ENCODE data around the gene SNAPC4. TPM values are rescaled to one million over a fixed set of nuclear protein-coding genes. Genes with fewer than 3 reads are reported as not detected.

The SNAPC4 gene
- total and polyA plus RNA-seq, 4 donors = 1.6 to 13.9 (median 7.3) TPM

- H3K4me3 ChIP-seq (ENCODE audit: low read length in 2 of 2) = no peak overlapping the region
- H3K27ac ChIP-seq (ENCODE audit: low read depth in 1 of 2, low read length in 2 of 2) = no peak overlapping the region
- intact Hi-C loops (cut with DNase I) = no loop called here
- DNase-seq (no peak), ATAC-seq (ENCODE audit: low FRiP score) (no peak)
- H3K4me1 ChIP-seq (ENCODE audit: control insufficient read depth in 1 of 2, insufficient read depth in 2 of 2, low read length in 2 of 2) = no peaks in the 10 kb centered on the region
- H3K9me3 ChIP-seq (ENCODE audit: control insufficient read depth, low read length) = no peaks in the 10 kb centered on the region
- 77 to 78% methylated on average over 17 of the region's 17 CpGs for WGBS, 2 donors
- no peaks in the 10 kb centered on the region for H3K27me3 ChIP-seq (ENCODE audit: control insufficient read depth in 1 of 2, insufficient read depth in 2 of 2, low read length in 1 of 2)
- H3K36me3 ChIP-seq (ENCODE audit: control insufficient read depth in 1 of 2, insufficient read depth in 2 of 2, low read length in 1 of 2) = peaks cover 0 to 6% of the 10 kb centered on the region in 2 donors
Measured at GRCh38 chr9:136441681-136442245, 41.8 kb upstream of the SNAPC4 start.

- no peak overlapping the region for H3K27ac ChIP-seq (ENCODE audit: low read depth in 1 of 2, low read length in 2 of 2)
- DNase-seq = no peak
Measured at GRCh38 chr9:136441191-136441680, 41.3 kb upstream of the SNAPC4 start.

GRCh38 chr9:136439481-136440408 lies 39.8 kb upstream of the SNAPC4 start, which contains the start of gene INPP5E:
Gene INPP5E (minus strand): TSS chr9:136439845. CDS start chr9:136439419, 426 bp downstream.
- H3K36me3 ChIP-seq (ENCODE audit: control insufficient read depth in 1 of 2, insufficient read depth in 2 of 2, low read length in 1 of 2) = peaks cover 0 to 4% of the 10 kb centered on the region in 2 donors
- 5 to 6% methylated on average over 79 to 90 of the region's 90 CpGs for WGBS, 2 donors
- intact Hi-C loops (cut with DNase I) = no loop called here
- no peak within 1 kb of the TSS for H3K27ac ChIP-seq (ENCODE audit: low read depth in 1 of 2, low read length in 2 of 2)
- DNase-seq = peak; percentile 77 to 92
- peak; percentile 91 for ATAC-seq (ENCODE audit: low FRiP score)
- H3K27me3 ChIP-seq (ENCODE audit: control insufficient read depth in 1 of 2, insufficient read depth in 2 of 2, low read length in 1 of 2) = no peaks in the 10 kb centered on the region
- no peaks in the 10 kb centered on the region for H3K4me1 ChIP-seq (ENCODE audit: control insufficient read depth in 1 of 2, insufficient read depth in 2 of 2, low read length in 2 of 2)
- H3K9me3 ChIP-seq (ENCODE audit: control insufficient read depth, low read length) = no peaks in the 10 kb centered on the region
- H3K4me3 ChIP-seq (ENCODE audit: low read length in 2 of 2) = peak within 1 kb of the TSS; percentile 83 to 93

More at GRCh38 chr9:136441191-136441680, 41.3 kb upstream of the SNAPC4 start:
- peaks cover 0 to 4% of the 10 kb centered on the region in 2 donors for H3K36me3 ChIP-seq (ENCODE audit: control insufficient read depth in 1 of 2, insufficient read depth in 2 of 2, low read length in 1 of 2)
- H3K4me1 ChIP-seq (ENCODE audit: control insufficient read depth in 1 of 2, insufficient read depth in 2 of 2, low read length in 2 of 2) = no peaks in the 10 kb centered on the region
- WGBS, 2 donors = 88 to 91% methylated on average over 15 of the region's 15 CpGs
- intact Hi-C loops (cut with DNase I) = no loop called here
- no peaks in the 10 kb centered on the region for H3K9me3 ChIP-seq (ENCODE audit: control insufficient read depth, low read length)
- no peaks in the 10 kb centered on the region for H3K27me3 ChIP-seq (ENCODE audit: control insufficient read depth in 1 of 2, insufficient read depth in 2 of 2, low read length in 1 of 2)
- no peak for ATAC-seq (ENCODE audit: low FRiP score)
- no peak overlapping the region for H3K4me3 ChIP-seq (ENCODE audit: low read length in 2 of 2)

- intact Hi-C loops (cut with DNase I) = no loop called here
- H3K4me3 ChIP-seq (ENCODE audit: low read length in 2 of 2) = peak overlapping the region; percentile 83 to 93
- DNase-seq (no peak), ATAC-seq (ENCODE audit: low FRiP score) (peak; percentile 19)
- H3K9me3 ChIP-seq (ENCODE audit: control insufficient read depth, low read length) = no peaks in the 10 kb centered on the region
- peaks cover 0 to 2% of the 10 kb centered on the region in 2 donors for H3K36me3 ChIP-seq (ENCODE audit: control insufficient read depth in 1 of 2, insufficient read depth in 2 of 2, low read length in 1 of 2)
- no peaks in the 10 kb centered on the region for H3K27me3 ChIP-seq (ENCODE audit: control insufficient read depth in 1 of 2, insufficient read depth in 2 of 2, low read length in 1 of 2)
- no peak overlapping the region for H3K27ac ChIP-seq (ENCODE audit: low read depth in 1 of 2, low read length in 2 of 2)
- H3K4me1 ChIP-seq (ENCODE audit: control insufficient read depth in 1 of 2, insufficient read depth in 2 of 2, low read length in 2 of 2) = no peaks in the 10 kb centered on the region
- WGBS, 2 donors = 0 to 1% methylated on average over 73 to 91 of the region's 91 CpGs
Measured at GRCh38 chr9:136438548-136439480, 38.8 kb upstream of the SNAPC4 start.

GRCh38 chr9:136437839-136438547 lies 38.0 kb upstream of the SNAPC4 start:
- DNase-seq (no peak), ATAC-seq (ENCODE audit: low FRiP score) (no peak)
- no peak overlapping the region for H3K27ac ChIP-seq (ENCODE audit: low read depth in 1 of 2, low read length in 2 of 2)
- peaks cover 0 to 2% of the 10 kb centered on the region in 2 donors for H3K36me3 ChIP-seq (ENCODE audit: control insufficient read depth in 1 of 2, insufficient read depth in 2 of 2, low read length in 1 of 2)
- H3K4me1 ChIP-seq (ENCODE audit: control insufficient read depth in 1 of 2, insufficient read depth in 2 of 2, low read length in 2 of 2) = no peaks in the 10 kb centered on the region
- H3K4me3 ChIP-seq (ENCODE audit: low read length in 2 of 2) = peak overlapping the region; percentile 83 to 93
- no peaks in the 10 kb centered on the region for H3K27me3 ChIP-seq (ENCODE audit: control insufficient read depth in 1 of 2, insufficient read depth in 2 of 2, low read length in 1 of 2)
- WGBS, 2 donors = 50% methylated on average over 37 of the region's 37 CpGs
- intact Hi-C loops (cut with DNase I) = no loop called here
- no peaks in the 10 kb centered on the region for H3K9me3 ChIP-seq (ENCODE audit: control insufficient read depth, low read length)

- intact Hi-C loops (cut with DNase I) = no loop called here
- Histone ChIP-seq H3K27me3 (ENCODE audit: control insufficient read depth in 1 of 2, insufficient read depth in 2 of 2, low read length in 1 of 2) (no peaks in the 10 kb centered on the region), H3K4me3 (ENCODE audit: low read length in 2 of 2) (no peak overlapping the region), H3K36me3 (ENCODE audit: control insufficient read depth in 1 of 2, insufficient read depth in 2 of 2, low read length in 1 of 2) (peaks cover 0 to 2% of the 10 kb centered on the region in 2 donors), H3K4me1 (ENCODE audit: control insufficient read depth in 1 of 2, insufficient read depth in 2 of 2, low read length in 2 of 2) (no peaks in the 10 kb centered on the region), H3K9me3 (ENCODE audit: control insufficient read depth, low read length) (no peaks in the 10 kb centered on the region), H3K27ac (ENCODE audit: low read depth in 1 of 2, low read length in 2 of 2) (no peak overlapping the region)
- no peak for DNase-seq
- WGBS, 2 donors = 67 to 72% methylated on average over 8 of the region's 8 CpGs
- ATAC-seq (ENCODE audit: low FRiP score) = no peak
Measured at GRCh38 chr9:136437430-136437829, 37.5 kb upstream of the SNAPC4 start.

- Histone ChIP-seq H3K36me3 (ENCODE audit: control insufficient read depth in 1 of 2, insufficient read depth in 2 of 2, low read length in 1 of 2) (peaks cover 0 to 2% of the 10 kb centered on the region in 2 donors), H3K4me3 (ENCODE audit: low read length in 2 of 2) (no peak overlapping the region), H3K27me3 (ENCODE audit: control insufficient read depth in 1 of 2, insufficient read depth in 2 of 2, low read length in 1 of 2) (no peaks in the 10 kb centered on the region), H3K4me1 (ENCODE audit: control insufficient read depth in 1 of 2, insufficient read depth in 2 of 2, low read length in 2 of 2) (no peaks in the 10 kb centered on the region), H3K27ac (ENCODE audit: low read depth in 1 of 2, low read length in 2 of 2) (no peak overlapping the region), H3K9me3 (ENCODE audit: control insufficient read depth, low read length) (no peaks in the 10 kb centered on the region)
- 89 to 92% methylated on average over 25 of the region's 25 CpGs for WGBS, 2 donors
- ATAC-seq (ENCODE audit: low FRiP score) = no peak
- intact Hi-C loops (cut with DNase I) = no loop called here
- no peak for DNase-seq
Measured at GRCh38 chr9:136436055-136436634, 36.2 kb upstream of the SNAPC4 start.

All from aorta (tissue), 5 donors.